GM12864 (cell line): ENCODE results near the gene CDK11B.

ENCODE experiments used
- DNase-seq: peaks from one replicate; pipeline ENCODE4 v3.0.0-alpha.2; 2011; ENCODE audit warnings: low read depth
- H3K4me3 ChIP-seq: 2 replicates; pipeline ENCODE4 v1.5.1; 2011; ENCODE audit warnings: mild to moderate bottlenecking, low read depth, low read length, control low read depth
- CTCF ChIP-seq: IDR thresholded peaks from 2 replicates; pipeline ENCODE4 v1.5.1; 2011; ENCODE audit warnings: low read depth, mild to moderate bottlenecking, moderate library complexity, low read length, control low read depth, inconsistent platforms; ENCODE audit errors: missing control alignments

CDK11B gene

GRCh38 chr1:1599935-1600860, 58.6 kb downstream of the CDK11B start, which contains the start of gene FNDC10:
FNDC10 (minus strand) TSS chr1:1600135; CDS start chr1:1600015, 120 bp downstream.
- no peak for DNase-seq
- H3K4me3 ChIP-seq: no peak within 1 kb of the TSS; the same call in 1 of the 2 replicates
- no peak for TF ChIP-seq CTCF

- DNase-seq: no peak
- no peak overlapping the region; the same call in 1 of the 2 replicates for H3K4me3 ChIP-seq
- peak; percentile 12 for TF ChIP-seq CTCF
These were observed 59.5 kb downstream of the CDK11B start for GRCh38 chr1:1599030-1599934.

- no peak overlapping the region for H3K4me3 ChIP-seq
- DNase-seq: no peak
These were observed 60.1 kb downstream of the CDK11B start for GRCh38 chr1:1598720-1599029.

GRCh38 chr1:1598051-1598719, 60.6 kb downstream of the CDK11B start:
- H3K4me3 ChIP-seq: no peak overlapping the region
- no peak for DNase-seq
- no peak for TF ChIP-seq CTCF

More at GRCh38 chr1:1598720-1599029, 60.1 kb downstream of the CDK11B start:
- no peak for TF ChIP-seq CTCF

GRCh38 chr1:1597275-1597930, 61.4 kb downstream of the CDK11B start:
- H3K4me3 ChIP-seq: no peak overlapping the region
- no peak for DNase-seq
- TF ChIP-seq CTCF: peak; percentile 64
